A673 (cell line): ENCODE data around the gene TRIM29.

ENCODE experiments used
- CTCF ChIP-seq: fragments of 300-800, 200-600 bp; sonication (generic); conservative IDR thresholded peaks from 2 replicates; pipeline ENCODE4 v1.5.1; 2017; ENCODE audit warnings: low read depth, mild to moderate bottlenecking, antibody characterized with exemption, low read length, moderate library complexity, mixed read lengths
- EZH2 ChIP-seq: fragments of 200-600 bp; sonication (generic); IDR thresholded peaks from 2 replicates; pipeline ENCODE4 v1.6.1; 2017; ENCODE audit warnings: borderline replicate concordance, low read depth, mild to moderate bottlenecking, mixed read lengths, antibody characterized with exemption, low read length; ENCODE audit not compliant: poor library complexity, severe bottlenecking

DNA sequence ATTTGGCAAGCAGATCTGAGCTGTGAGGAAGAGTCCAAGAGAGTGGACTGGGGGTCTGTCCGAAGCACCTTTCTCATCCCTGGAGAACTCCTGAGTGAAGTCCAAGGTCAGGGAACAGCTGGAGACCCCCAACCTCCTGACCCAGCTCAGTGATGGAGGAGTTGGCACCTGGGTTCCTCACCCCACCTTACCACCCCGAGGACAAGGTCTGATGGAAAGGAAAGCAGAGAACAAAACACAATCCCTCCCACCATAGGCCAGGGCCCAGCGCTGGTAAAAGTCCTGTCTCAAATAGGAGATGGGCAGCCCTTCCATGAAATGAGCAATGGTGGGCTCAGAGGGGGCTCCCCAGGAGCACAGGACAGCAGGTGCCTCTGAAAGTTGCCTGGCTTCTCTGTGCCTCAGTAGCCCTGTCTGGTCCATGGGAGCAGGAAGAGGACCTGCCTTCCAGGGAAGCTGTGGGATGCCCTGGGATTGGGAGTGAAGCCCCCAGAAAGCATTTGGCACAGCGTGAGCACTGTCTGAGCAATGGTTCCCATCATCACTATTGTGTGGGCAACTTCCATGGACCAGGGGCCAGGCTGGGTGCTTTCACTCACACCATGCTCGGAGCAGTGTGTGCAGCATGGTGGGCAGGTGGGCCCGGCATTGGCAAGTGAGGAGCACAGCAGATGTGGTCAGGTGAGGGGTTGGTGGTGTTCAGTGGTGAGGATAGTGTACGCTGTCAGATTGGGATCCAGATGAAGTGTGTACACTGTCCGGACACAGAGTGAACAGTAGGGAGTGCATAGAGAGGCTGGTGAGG is 7.5 kb downstream of the TRIM29 start:
- TF ChIP-seq EZH2, result no peak
- no peak for TF ChIP-seq CTCF
